ENCODE measurements around the gene MKNK2.

DNA sequence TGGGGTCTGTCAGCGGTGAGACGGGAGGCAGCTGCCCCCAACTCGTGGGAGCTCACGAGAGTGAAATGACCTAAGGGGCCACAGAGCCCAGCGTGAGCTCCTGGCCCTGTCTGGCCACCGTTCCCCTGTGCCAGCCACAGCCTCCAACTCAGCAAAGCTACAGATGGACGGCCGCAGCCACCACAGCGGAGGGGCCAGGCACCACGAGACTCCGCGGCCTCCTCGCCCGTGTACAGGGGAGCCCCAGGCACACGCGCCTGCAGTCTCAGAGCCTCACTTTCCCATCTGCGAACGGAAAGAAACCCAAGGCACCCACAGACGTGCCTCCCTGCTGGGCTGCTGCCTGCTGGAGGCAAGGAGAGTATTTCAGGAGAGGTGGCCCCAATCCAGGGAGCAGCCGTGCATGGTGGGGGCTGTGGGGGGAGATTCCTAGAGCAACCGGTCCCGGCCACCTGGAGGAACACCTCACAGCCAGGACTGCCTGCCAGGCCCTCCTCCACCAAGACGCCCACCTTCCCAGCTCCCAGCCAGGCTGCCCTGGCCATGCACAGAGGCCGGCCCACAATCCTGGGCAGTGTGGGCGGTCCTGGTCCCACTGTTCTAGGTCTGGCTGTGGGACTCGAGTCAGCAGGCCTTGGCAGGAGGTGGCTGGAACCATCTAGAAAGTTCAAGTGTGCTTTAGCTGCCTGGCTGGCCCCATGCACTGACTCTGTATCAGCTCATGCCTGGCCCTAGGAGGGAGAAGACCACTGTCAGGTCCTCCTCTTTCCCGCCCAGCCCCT lies 1.9 kb downstream of the MKNK2 start:
- TF ChIP-seq CTCF (IDR thresholded peaks at IDR 0.05), result no peak
- no peak for TF ChIP-seq POLR2A (IDR thresholded peaks at IDR 0.05)

Data from lower leg skin (tissue), 3 donors.